Endothelial cell of umbilical vein (primary cell): Measurements from ENCODE around the gene ABLIM2. TPM values are rescaled to one million over a fixed set of nuclear protein-coding genes. Genes with fewer than 3 reads are reported as not detected.

Experiments used
- BruUV-seq: library from RNA; stranded (reverse); fragments of 400-500 nt; replicated peaks from 2 replicates; lab custom pipeline; 2021; lab: Mats Ljungman, UMichigan
- CTCF ChIA-PET: fragments of 300-600, 350-600 bp; sonication (Branson Sonifier 250); formaldehyde crosslinking; loops from one replicate; lab custom pipeline; 2021; ENCODE audit warnings: antibody characterized with exemption, inconsistent platforms; lab: Charles Lee
- POLR2A ChIA-PET: fragments of 300-600, 350-600 bp; sonication (Branson Sonifier 250); formaldehyde crosslinking; loops from one replicate; lab custom pipeline; 2021; ENCODE audit warnings: antibody characterized with exemption, inconsistent platforms; lab: Charles Lee
- DNase-seq: peaks from one replicate; pipeline ENCODE4 v3.0.0-alpha.2; 2011; ENCODE audit warnings: low read depth, low spot score
- FAIRE-seq: peaks from 2 replicates; lab custom pipeline; 2011; peaks lifted over from hg19 to GRCh38; lab: Jason Lieb, UNC
- H2AFZ ChIP-seq: 2 replicates; pipeline ENCODE4 v1.6.0; 2012; ENCODE audit warnings: low read depth, low read length, control low read depth, inconsistent platforms
- H3K27ac ChIP-seq: 2 replicates; pipeline ENCODE4 v1.5.1; 2011; ENCODE audit warnings: low read depth, mild to moderate bottlenecking, control low read depth, low read length, moderate library complexity; ENCODE audit not compliant: insufficient read depth
- H3K27me3 ChIP-seq, 2 experiments: 2 replicates each; pipeline versions ENCODE4 v1.6.0 to v1.6.1; 2011; ENCODE audit warnings: low read length in 2 of 2, mixed read lengths in 1 of 2; ENCODE audit not compliant: control insufficient read depth in 2 of 2, insufficient read depth in 2 of 2
- H3K36me3 ChIP-seq, 2 experiments: 2 replicates in 1 of 2; 3 replicates in 1 of 2; pipeline ENCODE4 v1.5.1; 2011; ENCODE audit warnings: low read length in 2 of 2, mild to moderate bottlenecking in 1 of 2, moderate library complexity in 1 of 2; ENCODE audit not compliant: control insufficient read depth in 2 of 2, insufficient read depth in 2 of 2; ENCODE audit errors: extremely low read depth in 1 of 2
- H3K4me1 ChIP-seq: 3 replicates; pipeline ENCODE4 v1.5.1; 2011; ENCODE audit warnings: mild to moderate bottlenecking, low read length; ENCODE audit not compliant: control insufficient read depth, insufficient read depth; ENCODE audit errors: extremely low read depth
- H3K4me2 ChIP-seq: 2 replicates; pipeline ENCODE4 v1.6.1; 2011; ENCODE audit warnings: low read length, control low read depth, mixed read lengths; ENCODE audit not compliant: insufficient read depth
- H3K4me3 ChIP-seq, 3 experiments: fragments of 200-600 bp in 1 of 3; sonication (generic), shearing (Covaris generic) in 1 of 3; replicated peaks in 1 of 3; 2 replicates each; pipeline ENCODE4 v1.5.1; 2011 to 2016; ENCODE audit warnings: control low read depth in 3 of 3, low read length in 3 of 3, mild to moderate bottlenecking in 2 of 3, inconsistent platforms in 1 of 3, low read depth in 1 of 3, moderate library complexity in 1 of 3; ENCODE audit not compliant: insufficient read depth in 1 of 3
- H3K79me2 ChIP-seq: 2 replicates; pipeline ENCODE4 v1.6.0; 2012; ENCODE audit warnings: low read length, inconsistent platforms; ENCODE audit not compliant: control insufficient read depth, insufficient read depth
- H3K9ac ChIP-seq: replicated peaks from 2 replicates; pipeline ENCODE3; 2011; ENCODE audit warnings: low read length, control low read depth; ENCODE audit not compliant: insufficient read depth; ENCODE audit errors: extremely low read depth
- H3K9me1 ChIP-seq: replicated peaks from 3 replicates; pipeline ENCODE4 v1.6.0; 2011; ENCODE audit warnings: mild to moderate bottlenecking, low read length; ENCODE audit not compliant: control insufficient read depth, insufficient read depth; ENCODE audit errors: extremely low read depth
- H3K9me3 ChIP-seq: replicated peaks from 2 replicates; pipeline ENCODE4 v1.5.1; 2012; ENCODE audit warnings: low read length, inconsistent platforms; ENCODE audit not compliant: control insufficient read depth, insufficient read depth
- H4K20me1 ChIP-seq: replicated peaks from 2 replicates; pipeline ENCODE3; 2011; ENCODE audit warnings: mild to moderate bottlenecking, low read length; ENCODE audit not compliant: control insufficient read depth, insufficient read depth; ENCODE audit errors: extremely low read depth
- CTCF ChIP-seq, 2 donors: IDR thresholded peaks; 1 replicate in 1 of 2; 2 replicates in 1 of 2; pipeline ENCODE4 v1.5.1; 2011; ENCODE audit warnings: low read length in 2 of 2, mild to moderate bottlenecking in 2 of 2, moderate library complexity in 2 of 2, control low read depth in 1 of 2, inconsistent platforms in 1 of 2, low read depth in 1 of 2; ENCODE audit not compliant: insufficient read depth in 1 of 2; ENCODE audit errors: extremely low read depth in 1 of 2
- EZH2 ChIP-seq: IDR thresholded peaks from 2 replicates; pipeline ENCODE4 v1.6.1; 2012; ENCODE audit warnings: borderline replicate concordance, low read depth, mild to moderate bottlenecking, moderate library complexity, low read length, inconsistent platforms; ENCODE audit not compliant: severe bottlenecking
- FOS ChIP-seq: IDR thresholded peaks from 2 replicates; pipeline ENCODE4 v1.6.1; 2011; ENCODE audit warnings: mild to moderate bottlenecking, low read length, moderate library complexity, borderline replicate concordance; ENCODE audit not compliant: insufficient read depth
- MAX ChIP-seq: IDR thresholded peaks from 2 replicates; pipeline ENCODE4 v1.6.1; 2011; ENCODE audit not compliant: insufficient read depth, insufficient read length
- MYC ChIP-seq: IDR thresholded peaks from one replicate; pipeline ENCODE4 v1.6.1; 2011; ENCODE audit warnings: mild to moderate bottlenecking, low read depth, low read length
- POLR2AphosphoS5 ChIP-seq: IDR thresholded peaks from 2 replicates; pipeline ENCODE4 v1.6.1; 2012; ENCODE audit warnings: low read depth, mild to moderate bottlenecking, control low read depth, low read length, moderate library complexity; ENCODE audit not compliant: insufficient read depth
- dilution Hi-C: fragments of 300-500 bp; cut with MboI; formaldehyde crosslinking; loops from one replicate; pipeline ENCODE4 v1.15.0; 2019; ENCODE audit warnings: low sequenced_read_pairs; ENCODE audit not compliant: extremely low pct_ligation_motif_present
- intact Hi-C: fragments of 100-400 bp; cut with micrococcal nuclease; formaldehyde crosslinking; loops from one replicate; pipeline ENCODE4 v1.10.0; 2022
- polyA plus RNA-seq, 4 experiments: library from polyadenylated mRNA; depleted of rRNA in 3 of 4; stranded (reverse) in 3 of 4; unstranded in 1 of 4; fragments of >200 nt; gene quantifications; 2 replicates each; pipeline versions ENCODE4 v1.2.1 to v1.2.3, GENCODE V29; 2011 to 2012; ENCODE audit warnings: missing spikeins in 1 of 4
- total RNA-seq: library from RNA; stranded (reverse); gene quantifications from 2 replicates; pipeline ENCODE4 v1.2.3, GENCODE V29; 2021

Gene ABLIM2
- total and polyA plus RNA-seq, 2 donors (not counting 3 experiments of a cell fraction or from before 2014, with no cell fraction given), result 0.28 to 0.66 TPM

GRCh38 chr4:8173492-8174242 lies 15.1 kb upstream of the ABLIM2 start:
- Histone ChIP-seq H3K4me3 (no peak overlapping the region), H3K36me3 (no peaks in the 10 kb centered on the region), H3K79me2 (no peaks in the 10 kb centered on the region), H3K9me3 (no peaks in the 10 kb centered on the region), H2AFZ (no peak overlapping the region), H3K27ac (no peak overlapping the region), H3K27me3 (no peaks in the 10 kb centered on the region), H3K9ac (no peak overlapping the region), H3K4me1 (no peaks in the 10 kb centered on the region), H4K20me1 (no peaks in the 10 kb centered on the region), H3K9me1 (no peaks in the 10 kb centered on the region), H3K4me2 (no peak overlapping the region)
- dilution Hi-C loops (no loop called here), intact Hi-C loops (no loop called here)
- DNase-seq, result no peak
- BruUV-seq, result no TSS peak
- no peak for FAIRE-seq
- TF ChIP-seq EZH2 (no peak), MYC (no peak), FOS (no peak), CTCF (IDR thresholded peaks at IDR 0.05; ENCODE audit: extremely low read depth in 1 of 2, insufficient read depth in 1 of 2, low read depth in 1 of 2, low read length in 2 of 2) (no peak), MAX (no peak), POLR2AphosphoS5 (no peak)
- ChIA-PET POLR2A (no interaction called here), CTCF (interaction anchor here (1.0 kb wide), 1 partner anchor 24 kb away, joined by 4 read pairs; no protein-coding TSS in a partner anchor)
